ENCODE data around the gene INSYN2A. TPM values are rescaled to one million over a fixed set of nuclear protein-coding genes. Genes with fewer than 3 reads are reported as not detected.

INSYN2A gene
- total and polyA plus RNA-seq, 2 of the 13 experiments (the other 11 are each of a cell fraction or from before 2014, with no cell fraction given) = not detected

GRCh38 chr10:127227663-127228062, 31.3 kb upstream of the INSYN2A start:
- no peak overlapping the region for H2AFZ ChIP-seq (ENCODE audit: low read length)
- ChIA-PET CTCF (ENCODE audit: low intra/inter-chr PET ratio, low total read pairs) (no interaction called here), POLR2A (no interaction called here)
- no peaks in the 10 kb centered on the region for H3K27me3 ChIP-seq (ENCODE audit: control insufficient read depth in 1 of 2, insufficient read depth in 2 of 2, low read length in 2 of 2)
- peak; percentile 76 for FAIRE-seq
- peaks cover 19% of the 10 kb centered on the region for H3K4me1 ChIP-seq (ENCODE audit: insufficient read depth, low read length)
- H4K20me1 ChIP-seq (ENCODE audit: insufficient read depth, low read length) = no peaks in the 10 kb centered on the region
- ATAC-seq = peak; percentile 92
- H3K9ac ChIP-seq (ENCODE audit: insufficient read depth, low read depth, low read length) = no peak overlapping the region
- no peaks in the 10 kb centered on the region; a peak in 1 of 5 replicates for H3K36me3 ChIP-seq (replicated peaks in 1 of 2; ENCODE audit: control insufficient read depth in 1 of 2, insufficient read depth in 2 of 2, low read length in 2 of 2)
- H3K4me3 ChIP-seq (replicated peaks in 1 of 3; ENCODE audit: insufficient read depth in 1 of 3, low read depth in 2 of 3, low read length in 3 of 3) = no peak overlapping the region
- in situ Hi-C loops (cut with HindIII; ENCODE audit: extremely low pct_ligation_motif_present, low pct_unique_long_range_greater_than_20kb) = loop anchor here (25.0 kb wide), 1 partner anchor 635 kb away; no protein-coding TSS in a partner anchor
- DNase-seq (ENCODE audit: low spot score) = peak; percentile 74
- no peaks in the 10 kb centered on the region for H3K9me3 ChIP-seq (ENCODE audit: low read length)
- 67% methylated on average over 1 of the region's 1 CpG for WGBS (ENCODE audit: low lambda C conversion rate)
- peak overlapping the region; percentile 41; the same call in 1 of the 2 replicates for H3K4me2 ChIP-seq (ENCODE audit: low read depth, low read length)
- intact Hi-C loops (cut with micrococcal nuclease; ENCODE audit: unreplicated experiment) = no loop called here
- H3K27ac ChIP-seq (ENCODE audit: extremely low read length, insufficient read depth, low read length) = no peak overlapping the region
- H3K79me2 ChIP-seq (ENCODE audit: insufficient read depth, low read length) = no peaks in the 10 kb centered on the region
- BruUV-seq (replicated peaks) = no TSS peak
- TF ChIP-seq, protein P1, sequence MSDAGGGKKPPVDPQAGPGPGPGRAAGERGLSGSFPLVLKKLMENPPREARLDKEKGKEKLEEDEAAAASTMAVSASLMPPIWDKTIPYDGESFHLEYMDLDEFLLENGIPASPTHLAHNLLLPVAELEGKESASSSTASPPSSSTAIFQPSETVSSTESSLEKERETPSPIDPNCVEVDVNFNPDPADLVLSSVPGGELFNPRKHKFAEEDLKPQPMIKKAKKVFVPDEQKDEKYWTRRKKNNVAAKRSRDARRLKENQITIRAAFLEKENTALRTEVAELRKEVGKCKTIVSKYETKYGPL (CRISPR knock-in tag; IDR thresholded peaks at IDR 0.05) = no peak
- TF ChIP-seq SIX4 (CRISPR knock-in tag; IDR thresholded peaks at IDR 0.05) = peak; percentile 85; the same call in 1 of the 2 replicates
- TF ChIP-seq, protein P2, sequence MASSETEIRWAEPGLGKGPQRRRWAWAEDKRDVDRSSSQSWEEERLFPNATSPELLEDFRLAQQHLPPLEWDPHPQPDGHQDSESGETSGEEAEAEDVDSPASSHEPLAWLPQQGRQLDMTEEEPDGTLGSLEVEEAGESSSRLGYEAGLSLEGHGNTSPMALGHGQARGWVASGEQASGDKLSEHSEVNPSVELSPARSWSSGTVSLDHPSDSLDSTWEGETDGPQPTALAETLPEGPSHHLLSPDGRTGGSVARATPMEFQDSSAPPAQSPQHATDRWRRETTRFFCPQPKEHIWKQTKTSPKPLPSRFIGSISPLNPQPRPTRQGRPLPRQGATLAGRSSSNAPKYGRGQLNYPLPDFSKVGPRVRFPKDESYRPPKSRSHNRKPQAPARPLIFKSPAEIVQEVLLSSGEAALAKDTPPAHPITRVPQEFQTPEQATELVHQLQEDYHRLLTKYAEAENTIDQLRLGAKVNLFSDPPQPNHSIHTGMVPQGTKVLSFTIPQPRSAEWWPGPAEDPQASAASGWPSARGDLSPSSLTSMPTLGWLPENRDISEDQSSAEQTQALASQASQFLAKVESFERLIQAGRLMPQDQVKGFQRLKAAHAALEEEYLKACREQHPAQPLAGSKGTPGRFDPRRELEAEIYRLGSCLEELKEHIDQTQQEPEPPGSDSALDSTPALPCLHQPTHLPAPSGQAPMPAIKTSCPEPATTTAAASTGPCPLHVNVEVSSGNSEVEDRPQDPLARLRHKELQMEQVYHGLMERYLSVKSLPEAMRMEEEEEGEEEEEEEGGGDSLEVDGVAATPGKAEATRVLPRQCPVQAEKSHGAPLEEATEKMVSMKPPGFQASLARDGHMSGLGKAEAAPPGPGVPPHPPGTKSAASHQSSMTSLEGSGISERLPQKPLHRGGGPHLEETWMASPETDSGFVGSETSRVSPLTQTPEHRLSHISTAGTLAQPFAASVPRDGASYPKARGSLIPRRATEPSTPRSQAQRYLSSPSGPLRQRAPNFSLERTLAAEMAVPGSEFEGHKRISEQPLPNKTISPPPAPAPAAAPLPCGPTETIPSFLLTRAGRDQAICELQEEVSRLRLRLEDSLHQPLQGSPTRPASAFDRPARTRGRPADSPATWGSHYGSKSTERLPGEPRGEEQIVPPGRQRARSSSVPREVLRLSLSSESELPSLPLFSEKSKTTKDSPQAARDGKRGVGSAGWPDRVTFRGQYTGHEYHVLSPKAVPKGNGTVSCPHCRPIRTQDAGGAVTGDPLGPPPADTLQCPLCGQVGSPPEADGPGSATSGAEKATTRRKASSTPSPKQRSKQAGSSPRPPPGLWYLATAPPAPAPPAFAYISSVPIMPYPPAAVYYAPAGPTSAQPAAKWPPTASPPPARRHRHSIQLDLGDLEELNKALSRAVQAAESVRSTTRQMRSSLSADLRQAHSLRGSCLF (CRISPR knock-in tag; IDR thresholded peaks at IDR 0.05; ENCODE audit: borderline replicate concordance) = no peak
- peak; percentile 93 for TF ChIP-seq ZNF652 (CRISPR knock-in tag; IDR thresholded peaks at IDR 0.05; ENCODE audit: borderline replicate concordance, low read depth)
- no peak for TF ChIP-seq NFIB (CRISPR knock-in tag; IDR thresholded peaks at IDR 0.05; ENCODE audit: borderline replicate concordance)
- 0 out of 2 replicates have a peak, but pooled peaks have one; percentile 11 for TF ChIP-seq ZNF572 (CRISPR knock-in tag; IDR thresholded peaks at IDR 0.05)
- peak; percentile 30; the same call in 1 of the 2 replicates for TF ChIP-seq GATAD2A (CRISPR knock-in tag; IDR thresholded peaks at IDR 0.05)
- TF ChIP-seq ZNF570 (CRISPR knock-in tag; IDR thresholded peaks at IDR 0.05; ENCODE audit: borderline replicate concordance) = no peak
- TF ChIP-seq GATA4 (IDR thresholded peaks at IDR 0.05; ENCODE audit: borderline replicate concordance, low read depth) = no peak
- TF ChIP-seq, protein P3, sequence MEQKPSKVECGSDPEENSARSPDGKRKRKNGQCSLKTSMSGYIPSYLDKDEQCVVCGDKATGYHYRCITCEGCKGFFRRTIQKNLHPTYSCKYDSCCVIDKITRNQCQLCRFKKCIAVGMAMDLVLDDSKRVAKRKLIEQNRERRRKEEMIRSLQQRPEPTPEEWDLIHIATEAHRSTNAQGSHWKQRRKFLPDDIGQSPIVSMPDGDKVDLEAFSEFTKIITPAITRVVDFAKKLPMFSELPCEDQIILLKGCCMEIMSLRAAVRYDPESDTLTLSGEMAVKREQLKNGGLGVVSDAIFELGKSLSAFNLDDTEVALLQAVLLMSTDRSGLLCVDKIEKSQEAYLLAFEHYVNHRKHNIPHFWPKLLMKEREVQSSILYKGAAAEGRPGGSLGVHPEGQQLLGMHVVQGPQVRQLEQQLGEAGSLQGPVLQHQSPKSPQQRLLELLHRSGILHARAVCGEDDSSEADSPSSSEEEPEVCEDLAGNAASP (CRISPR knock-in tag; IDR thresholded peaks at IDR 0.05; ENCODE audit: borderline replicate concordance) = no peak
- peak; percentile 77 for TF ChIP-seq HNF4G (IDR thresholded peaks at IDR 0.05; ENCODE audit: borderline replicate concordance, low read depth, low read length)
- TF ChIP-seq HNF4G (CRISPR knock-in tag; IDR thresholded peaks at IDR 0.05; ENCODE audit: borderline replicate concordance, low read depth) = no peak
- no peak for TF ChIP-seq BRD4 (CRISPR knock-in tag; IDR thresholded peaks at IDR 0.05)
- no peak for TF ChIP-seq ZNF550 (CRISPR knock-in tag; IDR thresholded peaks at IDR 0.05; ENCODE audit: borderline replicate concordance)
- TF ChIP-seq SMARCE1 (IDR thresholded peaks at IDR 0.05; ENCODE audit: borderline replicate concordance) = no peak
- TF ChIP-seq KLF6 (CRISPR knock-in tag; IDR thresholded peaks at IDR 0.05) = no peak
- no peak for TF ChIP-seq NCOA1 (CRISPR knock-in tag; IDR thresholded peaks at IDR 0.05)
- peak; percentile 18; the same call in 1 of the 2 replicates for TF ChIP-seq PITX1 (CRISPR knock-in tag; IDR thresholded peaks at IDR 0.05)
- TF ChIP-seq POLR2G (IDR thresholded peaks at IDR 0.05; ENCODE audit: low read depth, low read length) = no peak

All from HepG2 (cell line).